Measurements from ENCODE around the gene PPM1G.
A peak's percentile ranks its signal among the peaks of the same experiment; 100 is the strongest.

PPM1G gene

DNA sequence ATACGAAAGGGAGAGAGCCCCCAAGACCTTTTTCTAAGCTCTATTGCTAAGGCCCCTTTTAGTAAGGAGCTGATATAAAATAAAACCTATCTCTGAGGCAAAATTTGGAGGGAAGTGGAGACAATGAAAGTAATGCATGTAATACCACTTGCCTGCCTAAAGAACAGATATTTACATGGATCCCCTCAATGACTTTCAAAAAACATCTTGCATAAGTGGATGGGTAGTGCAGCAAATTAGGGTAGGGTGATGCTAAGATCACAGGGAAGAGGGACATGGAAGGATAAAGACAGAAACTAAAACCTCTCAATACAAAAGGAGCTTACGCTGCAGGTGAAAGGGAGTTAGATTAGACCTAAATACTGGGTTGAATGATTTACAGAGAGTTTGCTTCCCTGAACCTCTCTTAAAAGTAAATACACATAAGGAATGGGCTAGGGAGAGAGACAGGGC lies 30.0 kb downstream of the PPM1G start:
- Histone ChIP-seq H3K27ac (replicated peaks) (peak overlapping the region; percentile 70), H3K27me3 (ENCODE audit: insufficient read depth, poor library complexity, severe bottlenecking) (no peaks in the 10 kb centered on the region), H3K4me3 (replicated peaks; ENCODE audit: insufficient read depth, low read length) (peak overlapping the region; percentile 77)
- DNase-seq (ENCODE audit: low read depth in 1 of 2, low spot score in 1 of 2): no peak
- TF ChIP-seq SPI1 (IDR thresholded peaks at IDR 0.05; ENCODE audit: borderline replicate concordance, low read depth) (no peak), POLR2AphosphoS5 (IDR thresholded peaks at IDR 0.05; ENCODE audit: low read depth) (no peak), GABPA (IDR thresholded peaks at IDR 0.05; ENCODE audit: low read depth) (no peak)
- TF ChIP-seq, protein P1, sequence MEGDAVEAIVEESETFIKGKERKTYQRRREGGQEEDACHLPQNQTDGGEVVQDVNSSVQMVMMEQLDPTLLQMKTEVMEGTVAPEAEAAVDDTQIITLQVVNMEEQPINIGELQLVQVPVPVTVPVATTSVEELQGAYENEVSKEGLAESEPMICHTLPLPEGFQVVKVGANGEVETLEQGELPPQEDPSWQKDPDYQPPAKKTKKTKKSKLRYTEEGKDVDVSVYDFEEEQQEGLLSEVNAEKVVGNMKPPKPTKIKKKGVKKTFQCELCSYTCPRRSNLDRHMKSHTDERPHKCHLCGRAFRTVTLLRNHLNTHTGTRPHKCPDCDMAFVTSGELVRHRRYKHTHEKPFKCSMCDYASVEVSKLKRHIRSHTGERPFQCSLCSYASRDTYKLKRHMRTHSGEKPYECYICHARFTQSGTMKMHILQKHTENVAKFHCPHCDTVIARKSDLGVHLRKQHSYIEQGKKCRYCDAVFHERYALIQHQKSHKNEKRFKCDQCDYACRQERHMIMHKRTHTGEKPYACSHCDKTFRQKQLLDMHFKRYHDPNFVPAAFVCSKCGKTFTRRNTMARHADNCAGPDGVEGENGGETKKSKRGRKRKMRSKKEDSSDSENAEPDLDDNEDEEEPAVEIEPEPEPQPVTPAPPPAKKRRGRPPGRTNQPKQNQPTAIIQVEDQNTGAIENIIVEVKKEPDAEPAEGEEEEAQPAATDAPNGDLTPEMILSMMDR (IDR thresholded peaks at IDR 0.05; ENCODE audit: insufficient read depth, low read length): no peak
- TF ChIP-seq, protein P2, sequence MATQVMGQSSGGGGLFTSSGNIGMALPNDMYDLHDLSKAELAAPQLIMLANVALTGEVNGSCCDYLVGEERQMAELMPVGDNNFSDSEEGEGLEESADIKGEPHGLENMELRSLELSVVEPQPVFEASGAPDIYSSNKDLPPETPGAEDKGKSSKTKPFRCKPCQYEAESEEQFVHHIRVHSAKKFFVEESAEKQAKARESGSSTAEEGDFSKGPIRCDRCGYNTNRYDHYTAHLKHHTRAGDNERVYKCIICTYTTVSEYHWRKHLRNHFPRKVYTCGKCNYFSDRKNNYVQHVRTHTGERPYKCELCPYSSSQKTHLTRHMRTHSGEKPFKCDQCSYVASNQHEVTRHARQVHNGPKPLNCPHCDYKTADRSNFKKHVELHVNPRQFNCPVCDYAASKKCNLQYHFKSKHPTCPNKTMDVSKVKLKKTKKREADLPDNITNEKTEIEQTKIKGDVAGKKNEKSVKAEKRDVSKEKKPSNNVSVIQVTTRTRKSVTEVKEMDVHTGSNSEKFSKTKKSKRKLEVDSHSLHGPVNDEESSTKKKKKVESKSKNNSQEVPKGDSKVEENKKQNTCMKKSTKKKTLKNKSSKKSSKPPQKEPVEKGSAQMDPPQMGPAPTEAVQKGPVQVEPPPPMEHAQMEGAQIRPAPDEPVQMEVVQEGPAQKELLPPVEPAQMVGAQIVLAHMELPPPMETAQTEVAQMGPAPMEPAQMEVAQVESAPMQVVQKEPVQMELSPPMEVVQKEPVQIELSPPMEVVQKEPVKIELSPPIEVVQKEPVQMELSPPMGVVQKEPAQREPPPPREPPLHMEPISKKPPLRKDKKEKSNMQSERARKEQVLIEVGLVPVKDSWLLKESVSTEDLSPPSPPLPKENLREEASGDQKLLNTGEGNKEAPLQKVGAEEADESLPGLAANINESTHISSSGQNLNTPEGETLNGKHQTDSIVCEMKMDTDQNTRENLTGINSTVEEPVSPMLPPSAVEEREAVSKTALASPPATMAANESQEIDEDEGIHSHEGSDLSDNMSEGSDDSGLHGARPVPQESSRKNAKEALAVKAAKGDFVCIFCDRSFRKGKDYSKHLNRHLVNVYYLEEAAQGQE (IDR thresholded peaks at IDR 0.05; ENCODE audit: insufficient replicate concordance, low read depth): no peak

DNA sequence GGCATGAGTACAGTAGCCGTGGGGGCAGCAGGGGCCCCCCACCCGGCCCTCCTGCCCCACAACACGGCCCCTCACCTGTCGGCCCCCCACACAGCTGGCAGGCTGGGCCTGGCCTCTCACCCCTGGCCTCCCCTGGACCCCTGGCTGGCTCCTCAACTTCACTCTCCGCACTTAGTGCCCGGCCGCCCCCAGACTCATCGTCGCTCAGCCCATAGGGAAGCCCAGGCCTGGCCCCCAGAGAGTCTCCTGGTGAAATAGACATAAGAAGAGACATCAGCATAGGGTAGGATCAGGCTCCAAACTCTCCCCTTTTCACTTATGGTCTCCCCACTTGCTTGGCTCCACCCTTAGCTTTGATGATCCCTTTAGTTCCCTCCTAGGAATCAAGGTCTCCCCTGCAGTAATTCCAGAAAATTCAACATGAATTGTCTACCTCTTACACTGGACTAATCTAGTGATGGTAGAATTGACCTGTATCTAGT lies 30.5 kb downstream of the PPM1G start:
- Histone ChIP-seq H3K27ac (replicated peaks) (peak overlapping the region; percentile 70), H3K4me3 (replicated peaks; ENCODE audit: insufficient read depth, low read length) (no peak overlapping the region), H3K27me3 (ENCODE audit: insufficient read depth, poor library complexity, severe bottlenecking) (no peaks in the 10 kb centered on the region)
- TF ChIP-seq, protein P1 (IDR thresholded peaks at IDR 0.05; ENCODE audit: insufficient read depth, low read length): no peak
- TF ChIP-seq SPI1 (IDR thresholded peaks at IDR 0.05; ENCODE audit: borderline replicate concordance, low read depth) (no peak), POLR2AphosphoS5 (IDR thresholded peaks at IDR 0.05; ENCODE audit: low read depth) (no peak), GABPA (IDR thresholded peaks at IDR 0.05; ENCODE audit: low read depth) (no peak)
- TF ChIP-seq, protein P2 (IDR thresholded peaks at IDR 0.05; ENCODE audit: insufficient replicate concordance, low read depth): no peak
- DNase-seq (ENCODE audit: low read depth in 1 of 2, low spot score in 1 of 2): no peak

DNA sequence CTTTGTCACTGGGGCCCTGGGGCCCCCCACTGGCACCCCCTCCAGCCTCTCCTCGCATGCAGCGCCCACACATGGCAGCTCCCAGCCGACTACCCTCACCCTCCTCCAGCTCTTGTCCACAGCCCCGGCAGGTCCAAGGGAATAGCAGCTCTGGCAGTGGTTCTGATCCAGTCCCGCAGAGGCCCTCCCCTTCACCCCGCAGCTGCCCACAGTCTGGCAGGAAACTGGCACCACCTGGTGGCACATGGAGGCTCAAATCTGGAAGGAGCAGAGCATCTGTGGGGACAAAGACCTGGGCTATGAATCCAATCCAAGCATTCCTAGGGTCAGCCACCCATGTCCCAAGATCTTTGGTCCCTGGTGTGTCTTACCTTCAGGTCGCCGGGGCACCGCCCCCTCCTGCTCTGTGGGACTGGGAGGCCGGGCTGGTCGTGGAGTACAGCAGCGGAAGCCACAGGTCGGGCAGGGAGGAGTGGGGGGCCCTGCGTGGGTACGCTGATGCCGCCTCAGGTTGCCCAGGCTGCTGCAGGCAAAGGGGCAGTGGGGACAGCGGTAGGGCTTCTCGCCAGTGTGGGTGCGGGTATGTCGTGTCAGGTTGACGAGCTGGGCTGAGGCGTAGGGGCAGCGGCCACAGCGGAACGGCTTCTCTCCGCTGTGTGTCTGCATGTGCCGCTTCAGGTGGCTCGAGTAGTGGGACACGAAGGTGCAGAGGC lies 31.1 kb downstream of the PPM1G start:
- Histone ChIP-seq H3K27me3 (ENCODE audit: insufficient read depth, poor library complexity, severe bottlenecking) (no peaks in the 10 kb centered on the region), H3K4me3 (replicated peaks; ENCODE audit: insufficient read depth, low read length) (no peak overlapping the region), H3K27ac (replicated peaks) (no peak overlapping the region)
- TF ChIP-seq POLR2AphosphoS5 (IDR thresholded peaks at IDR 0.05; ENCODE audit: low read depth): peak; percentile 63; the same call in 1 of the 2 replicates
- TF ChIP-seq GABPA (IDR thresholded peaks at IDR 0.05; ENCODE audit: low read depth): no peak
- TF ChIP-seq, protein P1 (IDR thresholded peaks at IDR 0.05; ENCODE audit: insufficient read depth, low read length): peak; percentile 3
- peak in 1 of 2 experiments; percentile 30 for DNase-seq (ENCODE audit: low read depth in 1 of 2, low spot score in 1 of 2)
